ENCODE data around the gene LINGO4.

GRCh38 chr1:151776665-151777062 is 28.6 kb downstream of the LINGO4 start:
- TF ChIP-seq SUZ12 (IDR thresholded peaks at IDR 0.05; ENCODE audit: extremely low read depth, insufficient read depth, insufficient read length) (no peak), ZNF274 (IDR thresholded peaks at IDR 0.05; ENCODE audit: low read depth, low read length) (no peak), YY1 (IDR thresholded peaks at IDR 0.05; ENCODE audit: insufficient read depth, insufficient read length) (no peak)

All from NT2/D1 (cell line).